Gastrocnemius medialis (tissue), 4 donors: ENCODE results near the gene CTR9.

Experiments
- POLR2A ChIP-seq, 2 donors: fragments of 450-650 bp; IDR thresholded peaks; one replicate each; pipeline ENCODE4 v1.6.1; 2017; ENCODE audit warnings: antibody characterized with exemption in 2 of 2, mild to moderate bottlenecking in 2 of 2, moderate library complexity in 2 of 2
- TF ChIP-seq, protein P1 (sequence below), 5 experiments: fragments of 450-650 bp in 3 of 5; fragments of 200-600 bp in 2 of 5; sonication (generic) in 2 of 5; IDR thresholded peaks in 4 of 5; conservative IDR thresholded peaks in 1 of 5; 1 replicate in 4 of 5; 2 replicates in 1 of 5; pipeline ENCODE4 v1.5.1; 2016 to 2019; ENCODE audit warnings: antibody characterized with exemption in 5 of 5, mild to moderate bottlenecking in 3 of 5, moderate library complexity in 3 of 5

DNA sequence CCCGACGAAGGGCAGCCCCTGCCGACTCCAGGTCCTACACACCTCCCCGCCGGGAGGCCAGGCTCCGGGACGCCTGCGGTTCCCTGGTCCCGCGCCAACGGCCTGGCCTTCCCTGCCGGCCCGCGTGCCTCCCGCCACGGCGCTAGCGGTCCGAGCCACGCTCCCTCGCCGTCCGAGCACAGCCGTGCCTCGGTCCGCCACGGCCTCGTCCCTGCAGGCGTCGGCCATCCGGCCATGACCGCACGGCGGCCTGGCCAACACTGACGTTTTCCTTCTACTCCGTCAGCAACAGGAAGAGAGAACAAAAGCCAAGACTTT is 57.1 kb downstream of the CTR9 start:
- TF ChIP-seq, protein P1, sequence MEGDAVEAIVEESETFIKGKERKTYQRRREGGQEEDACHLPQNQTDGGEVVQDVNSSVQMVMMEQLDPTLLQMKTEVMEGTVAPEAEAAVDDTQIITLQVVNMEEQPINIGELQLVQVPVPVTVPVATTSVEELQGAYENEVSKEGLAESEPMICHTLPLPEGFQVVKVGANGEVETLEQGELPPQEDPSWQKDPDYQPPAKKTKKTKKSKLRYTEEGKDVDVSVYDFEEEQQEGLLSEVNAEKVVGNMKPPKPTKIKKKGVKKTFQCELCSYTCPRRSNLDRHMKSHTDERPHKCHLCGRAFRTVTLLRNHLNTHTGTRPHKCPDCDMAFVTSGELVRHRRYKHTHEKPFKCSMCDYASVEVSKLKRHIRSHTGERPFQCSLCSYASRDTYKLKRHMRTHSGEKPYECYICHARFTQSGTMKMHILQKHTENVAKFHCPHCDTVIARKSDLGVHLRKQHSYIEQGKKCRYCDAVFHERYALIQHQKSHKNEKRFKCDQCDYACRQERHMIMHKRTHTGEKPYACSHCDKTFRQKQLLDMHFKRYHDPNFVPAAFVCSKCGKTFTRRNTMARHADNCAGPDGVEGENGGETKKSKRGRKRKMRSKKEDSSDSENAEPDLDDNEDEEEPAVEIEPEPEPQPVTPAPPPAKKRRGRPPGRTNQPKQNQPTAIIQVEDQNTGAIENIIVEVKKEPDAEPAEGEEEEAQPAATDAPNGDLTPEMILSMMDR (IDR thresholded peaks at IDR 0.05 in 4 of 5, conservative IDR thresholded peaks at IDR 0.05 in 1 of 5) = no peak
- TF ChIP-seq POLR2A (IDR thresholded peaks at IDR 0.05) = no peak
